Superior temporal gyrus (tissue), 1 donor: ENCODE data around the gene ARHGAP27.

Source experiments
- DNase-seq: peaks from one replicate; pipeline ENCODE4 v3.0.0-alpha.2; 2016; ENCODE audit errors: extremely low spot score

The ARHGAP27 gene

GRCh38 chr17:45430738-45431530 lies 1.7 kb downstream of the ARHGAP27 start:
- no peak for DNase-seq

- DNase-seq: no peak
These were observed 2.5 kb downstream of the ARHGAP27 start for GRCh38 chr17:45430006-45430737.

GRCh38 chr17:45429339-45430005 lies 3.2 kb downstream of the ARHGAP27 start:
- DNase-seq: no peak

GRCh38 chr17:45428931-45429338 lies 3.7 kb downstream of the ARHGAP27 start:
- DNase-seq: peak; percentile 17

DNA sequence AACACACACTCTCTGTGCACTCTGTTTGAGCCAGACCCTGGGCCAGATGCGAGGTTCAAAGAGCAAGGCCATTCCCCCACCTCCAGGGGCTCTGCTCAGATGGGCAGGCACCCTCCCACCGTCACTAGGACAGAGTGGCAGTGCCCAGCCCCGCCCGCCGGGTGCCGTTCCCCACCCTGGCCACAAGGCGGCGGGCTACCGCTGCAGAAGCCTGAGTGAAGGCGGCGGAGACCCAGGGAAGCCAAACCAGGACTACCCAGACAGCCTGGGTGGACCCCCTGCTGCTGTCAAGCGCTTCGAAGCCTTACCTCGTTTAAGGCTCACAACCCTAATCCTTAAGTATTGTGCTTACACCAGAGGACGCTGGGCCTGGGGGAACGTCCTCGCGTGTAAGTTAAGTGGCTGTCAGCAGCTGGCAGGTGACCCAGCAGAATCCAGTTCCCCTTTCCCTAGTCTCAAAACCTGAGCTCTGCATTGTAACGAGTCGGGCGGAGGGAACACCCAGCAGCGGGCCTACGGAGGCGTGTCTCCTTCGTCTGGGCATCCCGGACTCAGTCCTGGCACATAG lies 4.5 kb downstream of the ARHGAP27 start:
- peak; percentile 75 for DNase-seq

GRCh38 chr17:45427181-45427835 lies 5.4 kb downstream of the ARHGAP27 start:
- DNase-seq: no peak

GRCh38 chr17:45426561-45426960 lies 6.1 kb downstream of the ARHGAP27 start:
- DNase-seq: no peak

DNA sequence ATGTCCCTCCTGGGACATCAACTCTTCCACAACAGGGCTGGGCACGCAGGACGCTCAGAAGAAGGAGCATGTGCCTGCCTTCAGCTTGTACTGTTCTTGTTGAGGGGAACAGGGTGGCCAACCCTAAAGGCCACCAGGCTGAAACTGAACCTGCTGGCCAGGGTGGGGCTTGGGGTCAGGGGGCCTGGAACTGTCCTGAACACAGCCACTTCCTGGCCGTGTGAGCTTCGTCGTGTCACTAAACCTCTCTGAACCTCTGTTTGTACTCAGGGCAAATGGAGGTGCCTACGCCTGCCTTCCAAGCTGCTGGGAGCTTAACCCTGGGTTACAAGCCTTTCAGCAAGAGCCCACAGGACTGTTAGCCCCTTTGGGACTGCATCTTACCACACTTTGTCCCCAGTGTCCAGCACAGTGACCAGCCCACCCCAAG lies 6.7 kb downstream of the ARHGAP27 start:
- DNase-seq: no peak

- no peak for DNase-seq
These were observed 7.3 kb downstream of the ARHGAP27 start for GRCh38 chr17:45425125-45425983.

DNA sequence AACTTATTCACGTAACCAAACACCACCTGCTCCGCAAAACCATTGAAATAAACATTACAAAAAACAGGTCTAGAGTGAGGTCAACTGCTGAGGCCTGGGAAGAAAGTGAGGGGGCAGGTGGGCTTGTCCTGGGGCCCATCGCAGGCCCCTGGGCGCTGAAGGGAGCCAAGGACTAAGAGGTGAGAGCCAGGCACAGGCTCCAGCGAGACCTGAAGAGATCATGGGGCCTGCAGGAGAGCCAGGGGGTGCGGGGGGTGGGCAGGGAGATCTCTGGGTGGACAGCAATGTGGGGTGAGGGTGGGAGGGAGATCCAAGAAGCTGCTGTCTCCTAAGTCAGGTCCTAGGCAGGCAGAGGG lies 7.9 kb downstream of the ARHGAP27 start:
- no peak for DNase-seq

- DNase-seq: no peak
These were observed 8.7 kb downstream of the ARHGAP27 start for GRCh38 chr17:45423975-45424335.

- no peak for DNase-seq
These were observed 9.2 kb downstream of the ARHGAP27 start for GRCh38 chr17:45423304-45423974.

- DNase-seq: no peak
These were observed 17.4 kb downstream of the ARHGAP27 start for GRCh38 chr17:45414990-45415881.

DNA sequence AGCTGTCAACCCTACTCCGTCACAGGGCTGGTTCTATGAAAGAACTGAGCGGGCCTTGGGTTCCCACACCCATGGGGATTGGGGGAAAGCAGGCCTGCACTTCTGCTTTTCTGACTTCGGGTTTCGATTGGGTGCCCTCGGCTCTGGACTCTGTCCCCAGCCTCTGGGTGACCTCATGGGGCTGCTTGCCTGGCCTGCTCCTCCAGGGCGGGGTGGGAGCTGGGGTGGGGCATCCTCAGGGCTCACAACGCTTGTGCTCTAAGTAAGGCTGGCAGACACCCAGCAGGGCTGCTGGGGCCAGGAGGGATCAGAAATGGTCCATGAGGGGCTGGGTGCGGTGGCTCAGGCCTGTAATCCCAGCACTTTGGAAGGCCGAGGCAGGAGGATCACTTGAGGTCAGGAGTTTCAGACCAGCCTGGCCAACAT lies 19.2 kb downstream of the ARHGAP27 start:
- DNase-seq: no peak

DNA sequence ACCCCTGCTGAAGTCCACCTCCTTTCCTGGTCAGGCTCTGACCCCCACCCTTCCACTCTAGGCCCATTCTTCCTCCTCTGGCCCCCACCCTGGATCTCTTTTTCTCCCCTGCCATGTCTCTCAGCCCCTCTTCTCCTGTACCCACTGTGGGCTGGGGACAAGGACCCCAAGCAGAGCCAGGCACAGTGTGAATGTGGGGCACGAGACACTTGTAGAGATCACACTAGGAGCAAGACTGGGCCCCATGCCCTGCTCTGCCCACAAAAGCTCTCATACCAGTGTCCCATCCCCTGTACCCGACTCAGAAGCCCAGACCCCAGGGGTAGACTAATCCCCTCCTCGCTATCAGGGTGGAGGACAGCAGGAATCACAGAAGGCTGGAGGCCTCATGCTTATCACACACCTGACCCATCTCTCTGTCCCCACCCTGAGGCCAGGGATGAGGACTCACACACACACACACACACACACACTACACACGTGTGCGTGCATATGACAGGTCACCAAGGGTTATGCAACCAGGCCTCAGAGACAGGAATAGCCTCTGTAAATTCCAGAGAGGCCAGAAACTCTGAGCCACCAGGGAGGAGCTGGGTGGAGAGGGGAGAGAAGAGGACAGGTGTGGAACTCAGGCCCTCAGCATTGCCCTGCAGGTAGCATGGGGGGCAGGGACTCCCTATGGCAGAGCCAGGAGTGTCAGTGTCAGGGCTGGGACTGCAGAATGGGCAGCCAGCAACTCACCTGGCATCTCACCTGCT lies 21.1 kb downstream of the ARHGAP27 start:
- no peak for DNase-seq

- DNase-seq: no peak
These were observed 22.3 kb downstream of the ARHGAP27 start for GRCh38 chr17:45410144-45411091.

DNA sequence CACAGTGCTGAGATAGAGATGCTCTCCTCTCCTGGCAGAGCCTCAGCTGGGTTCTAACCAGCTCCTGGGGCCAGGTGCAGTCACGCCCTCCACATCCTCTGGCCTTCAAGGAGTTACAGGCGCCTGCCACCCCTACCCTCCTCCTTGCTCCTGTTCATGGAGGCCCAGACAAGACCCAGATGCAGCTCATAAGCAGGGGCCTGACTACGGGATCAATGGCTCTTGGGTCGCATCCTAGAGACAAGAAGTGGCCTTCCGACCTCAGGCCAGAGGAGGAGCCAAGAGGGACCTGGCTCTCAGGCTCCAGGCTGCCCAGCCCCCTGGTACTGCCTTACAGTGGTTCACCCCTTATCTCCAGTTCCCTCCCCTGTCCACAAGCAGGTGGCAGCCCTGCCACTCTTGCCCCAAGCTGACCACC lies 23.0 kb downstream of the ARHGAP27 start:
- DNase-seq: no peak
